HepG2 (cell line): ENCODE data around the gene HRCT1. TPM values are rescaled to one million over a fixed set of nuclear protein-coding genes. Genes with fewer than 3 reads are reported as not detected.

Experiments used
- ATAC-seq: fragments of 200-7000 bp; cut with Tn5 transposase; 3 replicates; pipeline ENCODE4 v1.9.1; 2020; ENCODE audit warnings: mild to moderate bottlenecking, moderate library complexity
- BruUV-seq: library from RNA; stranded (reverse); fragments of 400-500 nt; replicated peaks from 2 replicates; lab custom pipeline; 2021; lab: Mats Ljungman, UMichigan
- CTCF ChIA-PET: fragments of 300-600 bp; formaldehyde crosslinking; extraction: SDS; loops from one replicate; lab custom pipeline; 2021; ENCODE audit warnings: low total read pairs, inconsistent platforms, low intra/inter-chr PET ratio; lab: Yijun Ruan, JAX
- POLR2A ChIA-PET: fragments of 350-600 bp; sonication (Branson Sonifier 250); formaldehyde crosslinking; loops from one replicate; lab custom pipeline; 2020; ENCODE audit warnings: antibody characterized with exemption, inconsistent platforms; lab: Yijun Ruan, JAX
- DNase-seq: peaks from one replicate; pipeline ENCODE4 v3.0.0-alpha.2; 2015; ENCODE audit warnings: low spot score
- FAIRE-seq: peaks from 3 replicates; lab custom pipeline; 2011; peaks lifted over from hg19 to GRCh38; lab: Jason Lieb, UNC
- H2AFZ ChIP-seq: one replicate; pipeline ENCODE4 v1.6.1; 2011; ENCODE audit warnings: low read length, inconsistent platforms
- H3K27ac ChIP-seq: fragments of 300-600 bp; 3 replicates; pipeline ENCODE4 v1.8.0; 2011; ENCODE audit warnings: mixed run types, mild to moderate bottlenecking, mixed read lengths, low read length, inconsistent platforms; ENCODE audit not compliant: insufficient read depth; ENCODE audit errors: extremely low read length
- H3K27me3 ChIP-seq, 2 experiments: fragments of 200-600 bp in 1 of 2; 2 replicates in 1 of 2; 3 replicates in 1 of 2; pipeline versions ENCODE4 v1.6.0 to v1.8.0; 2011; ENCODE audit warnings: low read length in 2 of 2, mild to moderate bottlenecking in 2 of 2, moderate library complexity in 2 of 2, inconsistent platforms in 1 of 2; ENCODE audit not compliant: insufficient read depth in 2 of 2, control insufficient read depth in 1 of 2
- H3K36me3 ChIP-seq, 2 experiments: fragments of 200-600 bp in 1 of 2; replicated peaks in 1 of 2; 2 replicates in 1 of 2; 3 replicates in 1 of 2; pipeline versions ENCODE4 v1.5.1 to v1.8.0; 2011; ENCODE audit warnings: low read length in 2 of 2, inconsistent platforms in 1 of 2; ENCODE audit not compliant: insufficient read depth in 2 of 2, control insufficient read depth in 1 of 2
- H3K4me1 ChIP-seq: 2 replicates; pipeline ENCODE4 v1.5.1; 2012; ENCODE audit warnings: low read length, inconsistent platforms; ENCODE audit not compliant: insufficient read depth
- H3K4me2 ChIP-seq: 2 replicates; pipeline ENCODE4 v1.6.0; 2011; ENCODE audit warnings: low read depth, low read length, inconsistent platforms
- H3K4me3 ChIP-seq, 3 experiments: fragments of 200-600 bp in 1 of 3; sonication (generic), shearing (Covaris generic) in 1 of 3; replicated peaks in 1 of 3; 2 replicates each; pipeline ENCODE4 v1.5.1; 2011 to 2016; ENCODE audit warnings: low read length in 3 of 3, inconsistent platforms in 2 of 3, low read depth in 2 of 3, mild to moderate bottlenecking in 2 of 3, control low read depth in 1 of 3, mixed read lengths in 1 of 3; ENCODE audit not compliant: insufficient read depth in 1 of 3
- H3K79me2 ChIP-seq: one replicate; pipeline ENCODE4 v1.6.1; 2011; ENCODE audit warnings: low read length, inconsistent platforms; ENCODE audit not compliant: insufficient read depth
- H3K9ac ChIP-seq: 2 replicates; pipeline ENCODE4 v1.6.0; 2011; ENCODE audit warnings: mild to moderate bottlenecking, low read depth, low read length, inconsistent platforms; ENCODE audit not compliant: insufficient read depth
- H3K9me3 ChIP-seq: 2 replicates; pipeline ENCODE4 v1.5.1; 2012; ENCODE audit warnings: mild to moderate bottlenecking, low read length
- H4K20me1 ChIP-seq: 2 replicates; pipeline ENCODE4 v1.6.0; 2011; ENCODE audit warnings: inconsistent platforms, mild to moderate bottlenecking, low read length, moderate library complexity; ENCODE audit not compliant: insufficient read depth
- NRL ChIP-seq: sonication (generic); formaldehyde crosslinking; IDR thresholded peaks from 2 replicates; pipeline ENCODE4 v1.5.0; 2020; ENCODE audit warnings: missing genetic modification reagents, mild to moderate bottlenecking, moderate library complexity, borderline replicate concordance
- ONECUT2 ChIP-seq: sonication (generic); formaldehyde crosslinking; IDR thresholded peaks from 2 replicates; pipeline ENCODE4 v1.4.0; 2020; ENCODE audit warnings: missing genetic modification reagents
- POLR2A ChIP-seq, 2 experiments: IDR thresholded peaks; 2 replicates each; pipeline ENCODE4 v1.6.1; 2011; ENCODE audit warnings: low read depth in 2 of 2, low read length in 2 of 2, mild to moderate bottlenecking in 1 of 2, moderate library complexity in 1 of 2; ENCODE audit not compliant: insufficient read depth in 1 of 2
- RELA ChIP-seq: sonication (generic); formaldehyde crosslinking; IDR thresholded peaks from 2 replicates; pipeline ENCODE4 v1.4.0; 2020; ENCODE audit warnings: missing genetic modification reagents
- ZNF121 ChIP-seq: sonication (generic); formaldehyde crosslinking; IDR thresholded peaks from 2 replicates; pipeline ENCODE4 v1.5.0; 2020; ENCODE audit warnings: mild to moderate bottlenecking, missing genetic modification reagents
- ZNF234 ChIP-seq: sonication (generic); formaldehyde crosslinking; conservative IDR thresholded peaks from 2 replicates; pipeline ENCODE4 v1.5.1; 2020; ENCODE audit warnings: mild to moderate bottlenecking, missing genetic modification reagents
- ZNF280B ChIP-seq: sonication (generic); formaldehyde crosslinking; IDR thresholded peaks from 2 replicates; pipeline ENCODE4 v1.5.0; 2020; ENCODE audit warnings: missing genetic modification reagents, mild to moderate bottlenecking, borderline replicate concordance
- ZNF510 ChIP-seq: sonication (generic); formaldehyde crosslinking; IDR thresholded peaks from 2 replicates; pipeline ENCODE4 v1.4.0; 2020; ENCODE audit warnings: low read depth, mild to moderate bottlenecking, missing genetic modification reagents
- ZNF709 ChIP-seq: sonication (generic); formaldehyde crosslinking; IDR thresholded peaks from 2 replicates; pipeline ENCODE4 v1.5.0; 2020; ENCODE audit warnings: mild to moderate bottlenecking, missing genetic modification reagents
- ZNF724P ChIP-seq: sonication (generic); formaldehyde crosslinking; IDR thresholded peaks from 2 replicates; pipeline ENCODE4 v1.8.0; 2022; ENCODE audit warnings: missing genetic modification reagents, borderline replicate concordance
- WGBS: methylation state at CpG from one replicate; pipeline ENCODE4 v1.1.6; 2017; ENCODE audit warnings: low lambda C conversion rate; 5-methylcytosine and 5-hydroxymethylcytosine counted together
- in situ Hi-C: cut with HindIII; loops from 2 replicates; pipeline ENCODE4 v1.10.0; 2017; ENCODE audit warnings: low pct_unique_long_range_greater_than_20kb; ENCODE audit not compliant: extremely low pct_ligation_motif_present
- intact Hi-C: fragments of 100-400 bp; cut with micrococcal nuclease; formaldehyde crosslinking; loops from one replicate; pipeline ENCODE4 v1.10.0; 2022; ENCODE audit not compliant: unreplicated experiment
- polyA plus RNA-seq, 8 experiments: library from polyadenylated mRNA; depleted of rRNA in 3 of 8; stranded (reverse) in 7 of 8; unstranded in 1 of 8; fragments of >200 nt; fragmentation: Illumina TruSeq in 4 of 8; extraction: Trizol in 4 of 8; gene quantifications; 2 replicates each; pipeline versions ENCODE4 v1.2.1 to v1.2.3, GENCODE V29; 2011 to 2016; ENCODE audit warnings: low read depth in 4 of 8, missing spikeins in 1 of 8, mixed read lengths in 1 of 8; ENCODE audit not compliant: insufficient read depth in 1 of 8
- total RNA-seq, 5 experiments: library from RNA; depleted of rRNA; stranded (reverse); fragments of >200 nt; fragmentation: Illumina TruSeq; extraction: Trizol; gene quantifications; 2 replicates each; pipeline ENCODE4 v1.2.3, GENCODE V29; 2016; ENCODE audit warnings: low read depth in 1 of 5
- TF ChIP-seq, protein P1 (sequence below): sonication (generic); formaldehyde crosslinking; IDR thresholded peaks from 2 replicates; pipeline ENCODE4 v1.8.0; 2022; ENCODE audit warnings: mild to moderate bottlenecking, missing genetic modification reagents
- TF ChIP-seq, protein P2 (sequence below): sonication (generic); formaldehyde crosslinking; IDR thresholded peaks from 2 replicates; pipeline ENCODE4 v1.4.0; 2020; ENCODE audit warnings: mild to moderate bottlenecking, low read depth, missing genetic modification reagents
- TF ChIP-seq, protein P3 (sequence below): sonication (generic); formaldehyde crosslinking; IDR thresholded peaks from 2 replicates; pipeline ENCODE4 v1.5.1; 2020; ENCODE audit warnings: missing genetic modification reagents, mild to moderate bottlenecking, borderline replicate concordance
- TF ChIP-seq, protein P4 (sequence below): sonication (generic); formaldehyde crosslinking; conservative IDR thresholded peaks from 2 replicates; pipeline ENCODE4 v1.5.0; 2020; ENCODE audit warnings: missing genetic modification reagents

The HRCT1 gene
- total and polyA plus RNA-seq, 2 of the 13 experiments (the other 11 are each of a cell fraction or from before 2014, with no cell fraction given): 0.13 TPM; not detected in 1

DNA sequence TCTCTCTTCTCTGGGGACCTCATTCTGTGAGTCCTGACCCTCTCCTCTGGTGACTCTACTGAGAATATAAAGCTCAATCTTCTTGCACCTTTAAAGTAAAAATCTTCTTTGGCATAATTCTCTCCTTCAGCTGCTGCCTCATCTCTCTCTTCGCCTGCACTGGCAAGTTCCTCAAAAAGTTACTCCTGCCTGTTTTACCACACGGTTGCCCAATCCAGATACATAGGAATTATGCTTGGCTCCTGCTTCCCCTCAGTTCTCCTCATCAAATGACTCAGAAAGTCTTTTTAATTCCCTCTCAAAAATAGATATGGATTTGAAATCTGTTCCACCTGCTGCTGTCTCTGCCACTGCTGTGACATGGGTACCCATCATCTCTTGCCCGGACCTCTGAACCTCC lies 14.4 kb upstream of the HRCT1 start:
- Histone ChIP-seq H3K27me3 (peaks cover 0 to 4% of the 10 kb centered on the region in 2 experiments; a peak in 1 of 5 replicates), H3K79me2 (no peaks in the 10 kb centered on the region), H3K4me2 (no peak overlapping the region), H3K9me3 (no peaks in the 10 kb centered on the region), H3K9ac (no peak overlapping the region), H3K4me1 (no peaks in the 10 kb centered on the region), H3K36me3 (no peaks in the 10 kb centered on the region), H3K4me3 (no peak overlapping the region), H3K27ac (no peak overlapping the region), H2AFZ (no peak overlapping the region), H4K20me1 (no peaks in the 10 kb centered on the region)
- intact Hi-C loops: no loop called here
- TF ChIP-seq POLR2A (IDR thresholded peaks at IDR 0.05; ENCODE audit: insufficient read depth in 1 of 2, low read depth in 2 of 2, low read length in 2 of 2) (no peak), ZNF121 (CRISPR knock-in tag) (no peak), NRL (CRISPR knock-in tag) (no peak), ZNF280B (CRISPR knock-in tag) (no peak), ONECUT2 (CRISPR knock-in tag) (no peak), ZNF234 (CRISPR knock-in tag) (no peak), ZNF709 (CRISPR knock-in tag) (no peak), ZNF510 (CRISPR knock-in tag) (no peak), ZNF724P (CRISPR knock-in tag) (no peak), RELA (CRISPR knock-in tag) (no peak)
- TF ChIP-seq, protein P1, sequence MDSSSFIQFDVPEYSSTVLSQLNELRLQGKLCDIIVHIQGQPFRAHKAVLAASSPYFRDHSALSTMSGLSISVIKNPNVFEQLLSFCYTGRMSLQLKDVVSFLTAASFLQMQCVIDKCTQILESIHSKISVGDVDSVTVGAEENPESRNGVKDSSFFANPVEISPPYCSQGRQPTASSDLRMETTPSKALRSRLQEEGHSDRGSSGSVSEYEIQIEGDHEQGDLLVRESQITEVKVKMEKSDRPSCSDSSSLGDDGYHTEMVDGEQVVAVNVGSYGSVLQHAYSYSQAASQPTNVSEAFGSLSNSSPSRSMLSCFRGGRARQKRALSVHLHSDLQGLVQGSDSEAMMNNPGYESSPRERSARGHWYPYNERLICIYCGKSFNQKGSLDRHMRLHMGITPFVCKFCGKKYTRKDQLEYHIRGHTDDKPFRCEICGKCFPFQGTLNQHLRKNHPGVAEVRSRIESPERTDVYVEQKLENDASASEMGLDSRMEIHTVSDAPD (CRISPR knock-in tag): no peak
- TF ChIP-seq, protein P2, sequence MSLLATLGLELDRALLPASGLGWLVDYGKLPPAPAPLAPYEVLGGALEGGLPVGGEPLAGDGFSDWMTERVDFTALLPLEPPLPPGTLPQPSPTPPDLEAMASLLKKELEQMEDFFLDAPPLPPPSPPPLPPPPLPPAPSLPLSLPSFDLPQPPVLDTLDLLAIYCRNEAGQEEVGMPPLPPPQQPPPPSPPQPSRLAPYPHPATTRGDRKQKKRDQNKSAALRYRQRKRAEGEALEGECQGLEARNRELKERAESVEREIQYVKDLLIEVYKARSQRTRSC (CRISPR knock-in tag): no peak
- TF ChIP-seq, protein P3, sequence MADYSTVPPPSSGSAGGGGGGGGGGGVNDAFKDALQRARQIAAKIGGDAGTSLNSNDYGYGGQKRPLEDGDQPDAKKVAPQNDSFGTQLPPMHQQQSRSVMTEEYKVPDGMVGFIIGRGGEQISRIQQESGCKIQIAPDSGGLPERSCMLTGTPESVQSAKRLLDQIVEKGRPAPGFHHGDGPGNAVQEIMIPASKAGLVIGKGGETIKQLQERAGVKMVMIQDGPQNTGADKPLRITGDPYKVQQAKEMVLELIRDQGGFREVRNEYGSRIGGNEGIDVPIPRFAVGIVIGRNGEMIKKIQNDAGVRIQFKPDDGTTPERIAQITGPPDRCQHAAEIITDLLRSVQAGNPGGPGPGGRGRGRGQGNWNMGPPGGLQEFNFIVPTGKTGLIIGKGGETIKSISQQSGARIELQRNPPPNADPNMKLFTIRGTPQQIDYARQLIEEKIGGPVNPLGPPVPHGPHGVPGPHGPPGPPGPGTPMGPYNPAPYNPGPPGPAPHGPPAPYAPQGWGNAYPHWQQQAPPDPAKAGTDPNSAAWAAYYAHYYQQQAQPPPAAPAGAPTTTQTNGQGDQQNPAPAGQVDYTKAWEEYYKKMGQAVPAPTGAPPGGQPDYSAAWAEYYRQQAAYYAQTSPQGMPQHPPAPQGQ: no peak
- TF ChIP-seq, protein P4, sequence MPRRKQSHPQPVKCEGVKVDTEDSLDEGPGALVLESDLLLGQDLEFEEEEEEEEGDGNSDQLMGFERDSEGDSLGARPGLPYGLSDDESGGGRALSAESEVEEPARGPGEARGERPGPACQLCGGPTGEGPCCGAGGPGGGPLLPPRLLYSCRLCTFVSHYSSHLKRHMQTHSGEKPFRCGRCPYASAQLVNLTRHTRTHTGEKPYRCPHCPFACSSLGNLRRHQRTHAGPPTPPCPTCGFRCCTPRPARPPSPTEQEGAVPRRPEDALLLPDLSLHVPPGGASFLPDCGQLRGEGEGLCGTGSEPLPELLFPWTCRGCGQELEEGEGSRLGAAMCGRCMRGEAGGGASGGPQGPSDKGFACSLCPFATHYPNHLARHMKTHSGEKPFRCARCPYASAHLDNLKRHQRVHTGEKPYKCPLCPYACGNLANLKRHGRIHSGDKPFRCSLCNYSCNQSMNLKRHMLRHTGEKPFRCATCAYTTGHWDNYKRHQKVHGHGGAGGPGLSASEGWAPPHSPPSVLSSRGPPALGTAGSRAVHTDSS (CRISPR knock-in tag): no peak
- ATAC-seq: no peak
- FAIRE-seq: no peak
- ChIA-PET CTCF (no interaction called here), POLR2A (no interaction called here)
- BruUV-seq: no TSS peak
- 14% methylated on average over 3 of the region's 3 CpGs for WGBS
- in situ Hi-C loops: no loop called here
- DNase-seq: no peak
